Mucosa of descending colon (tissue), 3 donors: ENCODE measurements around the gene ZBTB44. TPM values are rescaled to one million over a fixed set of nuclear protein-coding genes. Genes with fewer than 3 reads are reported as not detected.
"Not testable (repeated sequence)": the region's sequence is repeated elsewhere in the genome, so short reads cannot be mapped to it uniquely, and the experiment has no call there.

Experiments
- ATAC-seq: fragments of 200-7000 bp; cut with Tn5 transposase; one replicate; pipeline ENCODE4 v1.9.1; 2020; ENCODE audit warnings: mild to moderate bottlenecking, moderate library complexity
- DNase-seq, 3 donors: peaks; one replicate each; pipeline ENCODE4 v3.0.0-alpha.2; 2020
- H3K36me3 ChIP-seq: fragments of 200-600 bp; one replicate; pipeline ENCODE4 v1.8.0; 2021; ENCODE audit warnings: low read depth, mild to moderate bottlenecking
- H3K4me1 ChIP-seq: fragments of 200-600 bp; one replicate; pipeline ENCODE4 v1.8.0; 2021; ENCODE audit warnings: low read depth, mild to moderate bottlenecking
- H3K4me3 ChIP-seq: fragments of 200-600 bp; one replicate; pipeline ENCODE4 v1.8.0; 2021; ENCODE audit warnings: mild to moderate bottlenecking
- H3K9me3 ChIP-seq: fragments of 200-600 bp; one replicate; pipeline ENCODE4 v1.8.0; 2021; ENCODE audit warnings: mild to moderate bottlenecking
- CTCF ChIP-seq: fragments of 200-600 bp; IDR thresholded peaks from one replicate; pipeline ENCODE4 v1.8.0; 2022; ENCODE audit warnings: antibody characterized with exemption, mild to moderate bottlenecking
- intact Hi-C, 2 donors: fragments of 100-400 bp; cut with DNase I in 1 of 2; cut with micrococcal nuclease in 1 of 2; formaldehyde crosslinking; loops; one replicate each; pipeline versions ENCODE4 v1.11.0 to v1.11.1; 2022; cut with DNase I, micrococcal nuclease
- total RNA-seq, 3 donors: library from RNA; stranded (reverse); fragmentation: NEBNext Ultra II Directional in 2 of 3; extraction: Animal tissue kit (Norgen Biotek cat#: 25700) in 2 of 3; gene quantifications; one replicate each; pipeline versions ENCODE4 v1.2.1 to v1.2.4, GENCODE V29; 2021 to 2023
- donor health status: DM: no; HTN: no; CAD: no; lungs with moderate emphysema.
- donor health status: DM: no; HTN: no; CAD: no.
- donor health status: DM: no; HTN: yes; CAD: no.

Gene ZBTB44
- total RNA-seq, 3 donors from 2014 or later, result 26.5 to 56.8 (median 32.4) TPM

DNA sequence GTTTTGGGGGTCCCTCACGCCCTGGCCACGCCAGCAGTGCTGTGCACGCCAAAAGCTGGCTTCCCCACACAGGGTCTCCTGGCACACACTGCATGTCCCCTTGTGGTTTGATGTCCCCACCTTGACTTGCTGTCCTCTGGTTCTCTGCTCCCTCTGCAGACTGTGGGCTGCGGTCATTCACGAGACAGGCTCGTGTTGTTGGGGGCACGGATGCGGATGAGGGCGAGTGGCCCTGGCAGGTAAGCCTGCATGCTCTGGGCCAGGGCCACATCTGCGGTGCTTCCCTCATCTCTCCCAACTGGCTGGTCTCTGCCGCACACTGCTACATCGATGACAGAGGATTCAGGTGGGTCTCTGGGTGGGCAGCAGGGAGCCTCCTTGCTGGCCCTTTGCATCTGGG lies 114.9 kb downstream of the ZBTB44 start:
- intact Hi-C loops, result no loop called here
- peaks cover 4% of the 10 kb centered on the region for H3K36me3 ChIP-seq

DNA sequence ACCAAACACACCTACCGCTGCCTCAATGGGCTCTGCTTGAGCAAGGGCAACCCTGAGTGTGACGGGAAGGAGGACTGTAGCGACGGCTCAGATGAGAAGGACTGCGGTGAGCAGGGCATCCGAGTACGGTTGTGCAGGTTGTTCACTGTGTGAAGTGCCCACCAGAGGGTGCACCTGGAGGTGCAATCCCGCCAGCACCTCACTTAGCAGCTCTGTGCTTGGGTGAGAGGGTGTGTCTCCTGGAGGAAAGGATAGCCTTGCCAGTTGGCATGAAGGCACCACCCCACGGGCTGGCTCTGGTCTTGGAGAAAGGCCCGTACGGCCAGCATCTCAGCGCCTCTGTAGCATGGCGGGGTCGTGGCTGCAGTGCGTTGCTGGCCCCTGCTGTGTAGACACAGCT lies 115.8 kb downstream of the ZBTB44 start:
- H3K4me1 ChIP-seq, result no peaks in the 10 kb centered on the region
- intact Hi-C loops, result no loop called here
- DNase-seq (peak in 1 of 3 donors; percentile 43), ATAC-seq (peak; percentile 1)
- TF ChIP-seq CTCF, result no peak
- no peak overlapping the region for H3K4me3 ChIP-seq
- no peaks in the 10 kb centered on the region for H3K9me3 ChIP-seq
- peaks cover 4% of the 10 kb centered on the region for H3K36me3 ChIP-seq

More for the DNA sequence above, 114.9 kb downstream of the ZBTB44 start:
- ATAC-seq (no peak), DNase-seq (peak in 1 of 3 donors; percentile 26)
- Histone ChIP-seq H3K9me3 (no peaks in the 10 kb centered on the region), H3K4me1 (no peaks in the 10 kb centered on the region), H3K4me3 (no peak overlapping the region)
- TF ChIP-seq CTCF, result no peak

GRCh38 chr11:130198292-130198691 lies 116.4 kb downstream of the ZBTB44 start:
- ATAC-seq, result no peak
- intact Hi-C loops, result no loop called here

DNA sequence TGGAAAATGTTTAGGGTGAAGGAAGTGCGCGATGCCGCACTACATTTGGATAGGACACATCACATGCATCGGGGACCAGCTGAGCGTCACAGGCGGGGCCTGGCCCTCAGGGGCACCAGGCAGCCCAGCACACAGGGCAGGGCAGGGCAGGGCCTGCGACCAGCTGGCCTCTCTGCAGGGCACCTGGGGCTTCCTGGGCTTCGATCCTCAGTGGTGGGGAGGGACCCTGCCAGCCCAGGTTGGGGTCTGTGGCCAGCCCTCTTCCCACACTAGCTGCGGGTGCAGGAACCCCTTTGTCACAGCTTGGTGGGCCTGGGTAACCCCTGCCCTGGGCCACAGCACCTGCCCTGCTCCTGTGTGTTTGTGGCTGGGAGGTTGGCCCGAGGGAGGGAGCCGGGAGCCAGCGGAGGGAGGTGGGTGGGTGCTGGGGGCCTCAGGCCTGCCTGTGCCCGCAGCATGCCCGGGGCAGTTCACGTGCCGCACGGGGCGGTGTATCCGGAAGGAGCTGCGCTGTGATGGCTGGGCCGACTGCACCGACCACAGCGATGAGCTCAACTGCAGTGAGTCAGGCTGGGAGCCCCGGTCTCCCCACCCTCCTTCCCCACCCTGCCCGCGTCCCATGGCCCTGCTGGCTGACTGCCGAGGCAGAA lies 117.2 kb downstream of the ZBTB44 start:
- Histone ChIP-seq H3K36me3 (peaks cover 4% of the 10 kb centered on the region), H3K4me3 (no peak overlapping the region), H3K4me1 (no peaks in the 10 kb centered on the region), H3K9me3 (no peaks in the 10 kb centered on the region)
- no peak for ATAC-seq
- peak in 1 of 3 donors; percentile 47 for DNase-seq
- no peak for TF ChIP-seq CTCF
- intact Hi-C loops, result no loop called here

More at GRCh38 chr11:130198292-130198691, 116.4 kb downstream of the ZBTB44 start:
- H3K36me3 ChIP-seq, result peaks cover 4% of the 10 kb centered on the region
- peak in 1 of 3 donors; percentile 50 for DNase-seq
- TF ChIP-seq CTCF, result no peak
- H3K9me3 ChIP-seq, result no peaks in the 10 kb centered on the region
- H3K4me3 ChIP-seq, result no peak overlapping the region
- no peaks in the 10 kb centered on the region for H3K4me1 ChIP-seq

- peaks cover 4% of the 10 kb centered on the region for H3K36me3 ChIP-seq
- no peaks in the 10 kb centered on the region for H3K9me3 ChIP-seq
- DNase-seq (peak in 1 of 3 donors; percentile 52), ATAC-seq (no peak)
- intact Hi-C loops, result no loop called here
- TF ChIP-seq CTCF, result no peak
- H3K4me3 ChIP-seq, result no peak overlapping the region
- peaks cover 16% of the 10 kb centered on the region for H3K4me1 ChIP-seq
These were observed 120.3 kb downstream of the ZBTB44 start for GRCh38 chr11:130194241-130195023.

- peak in 2 of 3 donors; percentile 52 to 57 for DNase-seq
- ATAC-seq, H3K9me3 ChIP-seq, H3K4me3 ChIP-seq, H3K36me3 ChIP-seq, intact Hi-C loops: not testable (repeated sequence)
- peaks cover 22% of the 10 kb centered on the region for H3K4me1 ChIP-seq
These were observed 121.2 kb downstream of the ZBTB44 start for GRCh38 chr11:130193551-130193950.
